WTC11 (cell line): Measurements from ENCODE around the gene EMC1. TPM values are rescaled to one million over a fixed set of nuclear protein-coding genes. Genes with fewer than 3 reads are reported as not detected.

Experiments
- ATAC-seq: fragments of 200-7000 bp; cut with Tn5 transposase; 2 replicates; pipeline ENCODE4 v1.10.0; 2021; ENCODE audit warnings: mild to moderate bottlenecking, moderate library complexity
- CTCF ChIA-PET: fragments of 300-600 bp; sonication (Branson Sonifier 250); formaldehyde crosslinking; loops from one replicate; lab custom pipeline; 2021; ENCODE audit warnings: antibody characterized with exemption; lab: Charles Lee
- POLR2A ChIA-PET: fragments of 350-600 bp; sonication (Branson Sonifier 250); formaldehyde crosslinking; loops from one replicate; lab custom pipeline; 2021; ENCODE audit warnings: antibody characterized with exemption; lab: Charles Lee
- DNase-seq: peaks from one replicate; pipeline ENCODE4 v3.0.0; 2021; ENCODE audit warnings: low spot score
- H3K27ac Mint-ChIP-seq: 2 replicates; pipeline ENCODE4 v1.8.0; 2021; ENCODE audit warnings: mixed read lengths
- H3K27me3 Mint-ChIP-seq: 2 replicates; pipeline ENCODE4 v1.8.0; 2021; ENCODE audit warnings: low read depth, mild to moderate bottlenecking, moderate library complexity, mixed read lengths
- H3K36me3 Mint-ChIP-seq: 2 replicates; pipeline ENCODE4 v1.8.0; 2021; ENCODE audit warnings: mixed read lengths
- H3K4me1 Mint-ChIP-seq: 2 replicates; pipeline ENCODE4 v1.8.0; 2022; ENCODE audit warnings: mixed read lengths
- H3K4me3 Mint-ChIP-seq: 2 replicates; pipeline ENCODE4 v1.8.0; 2021; ENCODE audit warnings: mild to moderate bottlenecking, moderate library complexity, mixed read lengths
- H3K9me3 Mint-ChIP-seq: 2 replicates; pipeline ENCODE4 v1.8.0; 2021; ENCODE audit warnings: mixed read lengths
- CDX4 ChIP-seq: fragments of 250-450 bp; sonication (Bioruptor Pico); IDR thresholded peaks from 2 replicates; pipeline ENCODE4 v1.9.0; 2021; ENCODE audit warnings: moderate library complexity, mild to moderate bottlenecking, inconsistent platforms, borderline replicate concordance
- NR1H2 ChIP-seq: sonication (generic); formaldehyde crosslinking; IDR thresholded peaks from 2 replicates; pipeline ENCODE4 v1.9.0; 2021; ENCODE audit warnings: mild to moderate bottlenecking, moderate library complexity, missing genetic modification reagents
- PRDM15 ChIP-seq: sonication (generic); formaldehyde crosslinking; IDR thresholded peaks from 2 replicates; pipeline ENCODE4 v1.8.0; 2022; ENCODE audit warnings: missing genetic modification reagents
- PREB ChIP-seq: sonication (generic); formaldehyde crosslinking; IDR thresholded peaks from 2 replicates; pipeline ENCODE4 v1.8.1; 2022; ENCODE audit warnings: mild to moderate bottlenecking, missing genetic modification reagents, moderate library complexity, borderline replicate concordance
- RORB ChIP-seq: fragments of 250-450 bp; sonication (Bioruptor Pico); IDR thresholded peaks from 2 replicates; pipeline ENCODE4 v1.9.0; 2021; ENCODE audit warnings: mild to moderate bottlenecking
- TEAD1 ChIP-seq: sonication (generic); formaldehyde crosslinking; IDR thresholded peaks from 2 replicates; pipeline ENCODE4 v1.8.0; 2022; ENCODE audit warnings: mild to moderate bottlenecking, missing genetic modification reagents
- ZBTB43 ChIP-seq: sonication (generic); formaldehyde crosslinking; IDR thresholded peaks from 2 replicates; pipeline ENCODE4 v1.8.1; 2023; ENCODE audit warnings: mild to moderate bottlenecking, missing genetic modification reagents
- ZMAT4 ChIP-seq: fragments of 250-450 bp; sonication (Bioruptor Pico); IDR thresholded peaks from 2 replicates; pipeline ENCODE4 v1.9.0; 2021; ENCODE audit warnings: mild to moderate bottlenecking
- ZNF219 ChIP-seq: sonication (generic); formaldehyde crosslinking; IDR thresholded peaks from 2 replicates; pipeline ENCODE4 v1.8.0; 2023; ENCODE audit warnings: missing genetic modification reagents, mild to moderate bottlenecking, borderline replicate concordance
- ZNF532 ChIP-seq: fragments of 250-450 bp; sonication (Bioruptor Pico); IDR thresholded peaks from 2 replicates; pipeline ENCODE4 v1.9.0; 2021; ENCODE audit warnings: mild to moderate bottlenecking, borderline replicate concordance
- ZNF671 ChIP-seq: fragments of 250-450 bp; sonication (Bioruptor Pico); IDR thresholded peaks from 2 replicates; pipeline ENCODE4 v1.8.0; 2021; ENCODE audit warnings: mild to moderate bottlenecking
- total RNA-seq: library from RNA; stranded (reverse); gene quantifications from 3 replicates; pipeline ENCODE4 v1.2.3, GENCODE V29; 2021
- TF ChIP-seq, protein P1 (sequence below): fragments of 200-600 bp; IDR thresholded peaks from 2 replicates; pipeline ENCODE4 v1.8.0; 2022; ENCODE audit warnings: antibody characterized with exemption
- TF ChIP-seq, protein P2 (sequence below): sonication (generic); formaldehyde crosslinking; IDR thresholded peaks from 2 replicates; pipeline ENCODE4 v1.8.0; 2023; ENCODE audit warnings: missing genetic modification reagents
- TF ChIP-seq, protein P3 (sequence below): sonication (generic); formaldehyde crosslinking; IDR thresholded peaks from 2 replicates; pipeline ENCODE4 v1.8.0; 2022; ENCODE audit warnings: mild to moderate bottlenecking, missing genetic modification reagents

The EMC1 gene
- total RNA-seq, 1 experiment from 2014 or later, result 53.5 TPM

GRCh38 chr1:19284881-19285280 is 33.6 kb upstream of the EMC1 start:
- CTCF ChIA-PET, result no interaction called here
- peaks cover 30% of the 10 kb centered on the region for H3K27me3 Mint-ChIP-seq
- no peaks in the 10 kb centered on the region for H3K36me3 Mint-ChIP-seq
- ATAC-seq (no peak), DNase-seq (no peak)
- H3K27ac Mint-ChIP-seq, result no peak overlapping the region
- peaks cover 6% of the 10 kb centered on the region for H3K4me1 Mint-ChIP-seq
- no peak for TF ChIP-seq ZNF219 (CRISPR knock-in tag)
- TF ChIP-seq, protein P1, sequence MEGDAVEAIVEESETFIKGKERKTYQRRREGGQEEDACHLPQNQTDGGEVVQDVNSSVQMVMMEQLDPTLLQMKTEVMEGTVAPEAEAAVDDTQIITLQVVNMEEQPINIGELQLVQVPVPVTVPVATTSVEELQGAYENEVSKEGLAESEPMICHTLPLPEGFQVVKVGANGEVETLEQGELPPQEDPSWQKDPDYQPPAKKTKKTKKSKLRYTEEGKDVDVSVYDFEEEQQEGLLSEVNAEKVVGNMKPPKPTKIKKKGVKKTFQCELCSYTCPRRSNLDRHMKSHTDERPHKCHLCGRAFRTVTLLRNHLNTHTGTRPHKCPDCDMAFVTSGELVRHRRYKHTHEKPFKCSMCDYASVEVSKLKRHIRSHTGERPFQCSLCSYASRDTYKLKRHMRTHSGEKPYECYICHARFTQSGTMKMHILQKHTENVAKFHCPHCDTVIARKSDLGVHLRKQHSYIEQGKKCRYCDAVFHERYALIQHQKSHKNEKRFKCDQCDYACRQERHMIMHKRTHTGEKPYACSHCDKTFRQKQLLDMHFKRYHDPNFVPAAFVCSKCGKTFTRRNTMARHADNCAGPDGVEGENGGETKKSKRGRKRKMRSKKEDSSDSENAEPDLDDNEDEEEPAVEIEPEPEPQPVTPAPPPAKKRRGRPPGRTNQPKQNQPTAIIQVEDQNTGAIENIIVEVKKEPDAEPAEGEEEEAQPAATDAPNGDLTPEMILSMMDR, result no peak
- no peak for TF ChIP-seq PREB (CRISPR knock-in tag)
- no peak for TF ChIP-seq PRDM15 (CRISPR knock-in tag)
- TF ChIP-seq, protein P2, sequence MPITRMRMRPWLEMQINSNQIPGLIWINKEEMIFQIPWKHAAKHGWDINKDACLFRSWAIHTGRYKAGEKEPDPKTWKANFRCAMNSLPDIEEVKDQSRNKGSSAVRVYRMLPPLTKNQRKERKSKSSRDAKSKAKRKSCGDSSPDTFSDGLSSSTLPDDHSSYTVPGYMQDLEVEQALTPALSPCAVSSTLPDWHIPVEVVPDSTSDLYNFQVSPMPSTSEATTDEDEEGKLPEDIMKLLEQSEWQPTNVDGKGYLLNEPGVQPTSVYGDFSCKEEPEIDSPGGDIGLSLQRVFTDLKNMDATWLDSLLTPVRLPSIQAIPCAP (CRISPR knock-in tag), result no peak
- no peak for TF ChIP-seq TEAD1 (CRISPR knock-in tag)
- no peak for TF ChIP-seq CDX4
- TF ChIP-seq ZMAT4 (CRISPR knock-in tag), result no peak
- TF ChIP-seq NR1H2, result no peak
- H3K9me3 Mint-ChIP-seq, result peaks cover under 1% of the 10 kb centered on the region; the same call in 1 of the 2 replicates
- H3K4me3 Mint-ChIP-seq, result no peak overlapping the region
- POLR2A ChIA-PET, result no interaction called here

- Mint-ChIP-seq H3K4me3 (no peak overlapping the region), H3K27me3 (peaks cover 20% of the 10 kb centered on the region), H3K9me3 (peaks cover 6% of the 10 kb centered on the region), H3K36me3 (no peaks in the 10 kb centered on the region), H3K27ac (no peak overlapping the region), H3K4me1 (peaks cover 2% of the 10 kb centered on the region; the same call in 1 of the 2 replicates)
- TF ChIP-seq ZBTB43 (CRISPR knock-in tag), result no peak
- no peak for TF ChIP-seq ZNF671 (CRISPR knock-in tag)
- TF ChIP-seq, protein P3, sequence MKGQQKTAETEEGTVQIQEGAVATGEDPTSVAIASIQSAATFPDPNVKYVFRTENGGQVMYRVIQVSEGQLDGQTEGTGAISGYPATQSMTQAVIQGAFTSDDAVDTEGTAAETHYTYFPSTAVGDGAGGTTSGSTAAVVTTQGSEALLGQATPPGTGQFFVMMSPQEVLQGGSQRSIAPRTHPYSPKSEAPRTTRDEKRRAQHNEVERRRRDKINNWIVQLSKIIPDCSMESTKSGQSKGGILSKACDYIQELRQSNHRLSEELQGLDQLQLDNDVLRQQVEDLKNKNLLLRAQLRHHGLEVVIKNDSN (CRISPR knock-in tag), result no peak
- TF ChIP-seq RORB (CRISPR knock-in tag), result no peak
- no peak for TF ChIP-seq ZNF532 (CRISPR knock-in tag)
- ChIA-PET POLR2A (no interaction called here), CTCF (no interaction called here)
- ATAC-seq (no peak), DNase-seq (no peak)
Observed at GRCh38 chr1:19283891-19284290, 32.6 kb upstream of the EMC1 start.
